NCI-H226 (cell line): Measurements from ENCODE around the gene SLTM.
"Not testable (repeated sequence)": the region's sequence is repeated elsewhere in the genome, so short reads cannot be mapped to it uniquely, and the experiment has no call there.

Experiments used
- DNase-seq: peaks from one replicate; pipeline ENCODE4 v3.0.0-alpha.2; 2015

Gene SLTM

DNA sequence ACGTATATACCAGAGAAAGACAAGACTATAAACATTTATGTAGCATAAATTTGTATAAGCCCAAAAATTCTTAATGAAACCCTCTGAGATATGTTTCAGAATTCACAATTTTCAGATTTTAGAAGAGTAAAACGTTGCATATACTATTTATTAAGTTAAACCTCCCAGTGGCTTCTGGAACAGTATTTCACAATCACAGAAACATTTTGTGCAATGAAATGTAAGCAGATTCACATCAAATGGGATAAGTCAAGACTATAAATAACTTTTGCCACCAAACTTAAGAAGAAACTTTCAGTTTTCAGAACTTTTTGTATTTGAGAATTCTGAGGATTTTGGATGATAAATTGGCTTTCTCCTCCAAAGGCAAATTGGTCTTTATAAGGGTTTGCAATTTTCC lies 9.2 kb downstream of the SLTM start:
- DNase-seq = peak; percentile 34

DNA sequence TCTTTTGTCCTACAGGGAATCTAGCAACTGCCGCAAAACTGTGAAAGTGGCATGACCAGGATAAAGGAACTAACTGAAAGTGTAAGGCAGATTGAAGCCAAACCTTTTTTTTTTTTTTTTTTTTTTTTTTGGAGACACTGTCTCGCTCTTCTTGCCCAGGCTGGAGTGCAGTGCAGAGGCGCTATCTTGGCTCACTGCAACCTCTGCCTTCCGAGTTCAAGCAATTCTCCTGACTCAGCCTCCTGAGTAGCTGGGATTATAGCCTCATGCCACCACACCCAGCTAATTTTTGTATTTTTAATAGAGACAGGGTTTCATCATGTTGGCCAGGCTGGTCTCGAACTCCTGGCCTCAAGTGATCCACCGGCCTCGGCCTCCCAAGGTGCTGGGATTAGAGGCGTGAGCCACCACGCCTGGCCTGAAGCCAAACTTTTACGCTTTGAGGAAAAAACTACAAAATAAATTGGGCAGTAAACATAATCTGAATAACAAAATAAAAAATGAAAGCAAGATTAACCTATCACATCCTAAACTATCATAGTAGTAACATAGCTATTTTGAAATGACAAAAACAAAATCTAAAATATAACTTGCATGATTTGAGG lies 9.7 kb downstream of the SLTM start:
- peak; percentile 66 for DNase-seq

DNA sequence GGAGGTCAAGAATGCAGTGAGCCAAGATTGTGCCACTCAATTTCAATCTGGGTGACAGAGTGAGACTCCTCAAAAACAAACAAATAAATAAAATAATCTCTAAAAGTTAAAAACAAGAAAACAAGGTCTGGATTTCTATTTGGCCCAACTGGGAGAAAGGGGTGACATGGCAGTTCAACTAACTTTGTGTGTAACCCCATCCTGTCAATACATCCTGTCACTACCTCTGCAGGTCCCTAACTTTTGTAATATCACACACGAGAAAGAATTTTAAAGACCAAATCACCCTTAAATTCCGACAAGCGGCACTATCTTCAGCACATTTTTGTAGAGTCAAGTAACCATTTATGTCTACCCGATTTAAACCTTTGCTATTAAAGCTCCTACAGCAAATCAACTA lies 10.2 kb downstream of the SLTM start:
- peak; percentile 13 for DNase-seq

DNA sequence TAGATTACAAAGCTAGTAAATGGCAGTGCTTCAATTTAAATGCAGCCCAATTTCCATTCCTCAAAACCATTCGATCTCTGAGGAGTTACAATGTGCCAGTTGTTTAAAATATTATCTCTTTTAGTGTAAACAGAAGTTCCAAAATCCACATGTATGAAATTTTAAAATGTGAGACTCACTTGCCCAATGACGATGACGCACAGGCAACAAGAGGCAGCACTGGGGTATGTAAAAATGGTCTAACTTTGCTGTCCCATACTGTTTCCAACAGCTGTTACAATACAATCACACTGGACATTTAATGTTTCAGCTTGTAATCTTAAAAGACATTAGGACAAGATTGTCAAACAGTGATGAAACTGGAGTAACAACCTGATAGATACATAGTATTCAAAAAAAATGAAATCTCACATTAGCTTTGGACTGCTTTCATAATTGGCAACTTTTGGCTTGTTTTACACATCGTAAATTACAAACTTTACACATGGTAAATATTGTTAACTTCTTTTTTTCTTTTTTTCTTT lies 12.2 kb downstream of the SLTM start:
- DNase-seq = no peak

DNA sequence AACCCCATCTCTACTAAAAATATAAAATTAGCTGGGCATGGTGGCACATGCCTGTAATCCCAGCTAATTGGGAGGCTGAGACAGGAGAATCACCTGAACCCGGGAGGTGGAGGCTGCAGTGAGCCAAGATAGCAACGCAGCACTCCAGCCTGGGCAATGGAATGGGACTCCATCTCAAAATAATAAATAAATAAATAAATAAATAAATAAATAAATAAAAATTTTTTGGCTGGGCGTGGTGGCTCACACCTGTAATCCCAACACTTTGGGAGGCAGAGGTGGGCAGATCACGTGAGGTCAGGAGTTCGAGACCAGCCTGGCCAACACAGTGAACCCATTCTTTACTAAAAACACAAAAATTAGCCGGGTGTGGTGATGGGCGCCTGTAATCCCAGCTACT lies 13.0 kb downstream of the SLTM start:
- DNase-seq = not testable (repeated sequence)

DNA sequence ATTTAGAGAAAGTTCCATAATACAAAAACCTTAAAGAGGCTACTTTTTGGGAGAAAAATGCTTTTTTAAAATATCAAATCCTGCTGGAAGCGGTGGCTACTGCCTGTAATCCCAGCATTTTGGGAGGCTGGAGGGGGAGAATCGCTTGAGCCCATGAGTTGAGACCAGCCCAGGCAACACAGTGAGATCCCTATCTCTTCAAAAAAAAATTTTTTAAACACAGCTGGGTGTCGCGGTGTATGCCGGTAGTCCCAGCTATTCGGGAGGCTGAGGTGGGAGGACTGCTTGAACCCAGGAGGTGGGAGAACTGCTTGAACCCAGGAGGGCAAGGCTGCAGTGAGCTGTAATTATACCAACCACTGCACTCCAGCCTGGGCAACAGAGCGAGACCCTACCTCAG lies 14.2 kb downstream of the SLTM start:
- DNase-seq = no peak

GRCh38 chr15:58918239-58918638 lies 15.2 kb downstream of the SLTM start:
- peak; percentile 99 for DNase-seq

DNA sequence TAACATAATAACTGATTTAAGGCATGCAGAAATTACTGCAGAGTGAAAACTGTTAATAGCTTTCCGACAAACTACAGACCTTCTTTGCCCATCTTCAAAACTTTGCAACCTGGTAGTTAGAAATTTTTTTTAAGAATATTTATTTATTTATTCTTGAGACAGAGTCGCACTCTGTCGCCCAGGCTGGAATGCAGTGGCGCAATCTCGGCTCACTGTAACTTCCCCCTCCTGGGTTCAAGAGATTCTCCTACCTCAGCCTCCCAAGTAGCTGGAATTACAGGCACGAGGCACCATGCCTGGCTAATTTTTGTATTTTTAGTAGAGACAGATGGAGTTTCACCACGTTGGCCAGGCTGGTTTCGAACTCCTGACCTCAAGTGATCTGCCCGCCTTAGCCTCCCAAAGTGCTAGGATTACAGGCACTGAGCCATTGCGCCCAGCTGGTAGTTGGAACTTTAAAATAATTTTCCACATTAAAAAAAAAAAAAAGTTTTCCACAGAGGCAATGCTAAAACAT lies 15.8 kb downstream of the SLTM start:
- DNase-seq = not testable (repeated sequence)

DNA sequence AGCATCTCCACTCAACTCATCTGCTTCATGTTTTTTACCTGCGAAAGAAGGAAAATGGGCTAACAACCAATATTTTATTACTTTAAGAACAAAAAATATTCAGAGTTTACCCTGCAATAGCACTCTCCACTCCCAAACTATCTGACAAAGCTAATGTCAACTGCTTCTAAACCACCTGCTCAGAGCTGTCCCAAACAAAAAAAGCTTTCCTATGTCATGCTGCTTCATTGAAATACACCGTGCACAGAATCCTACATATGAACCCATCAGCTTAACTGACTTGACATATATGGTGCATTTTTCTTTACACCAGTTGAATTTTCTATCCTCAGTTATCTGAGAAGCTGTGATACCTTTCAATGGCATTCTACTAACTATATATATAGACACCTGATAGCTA lies 16.5 kb downstream of the SLTM start:
- no peak for DNase-seq

DNA sequence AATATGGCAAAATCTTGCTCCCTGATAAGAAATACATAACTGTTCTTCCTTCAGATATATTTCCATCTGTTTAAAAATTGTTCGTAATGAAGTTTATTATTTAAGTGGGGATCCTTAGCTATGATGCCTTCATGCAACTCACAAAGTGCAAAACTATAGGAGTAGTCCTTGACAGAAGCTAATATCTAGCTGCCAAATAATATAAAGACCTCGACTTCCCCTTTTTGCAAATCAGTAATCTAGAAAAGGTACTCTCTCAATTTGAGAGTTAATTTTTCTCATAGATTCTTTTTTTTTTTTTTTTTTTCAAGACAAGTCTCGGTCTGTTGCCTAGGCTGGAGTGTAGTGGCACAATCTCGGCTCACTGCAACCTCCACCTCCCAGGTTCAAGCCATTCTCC lies 23.0 kb downstream of the SLTM start:
- DNase-seq = no peak

DNA sequence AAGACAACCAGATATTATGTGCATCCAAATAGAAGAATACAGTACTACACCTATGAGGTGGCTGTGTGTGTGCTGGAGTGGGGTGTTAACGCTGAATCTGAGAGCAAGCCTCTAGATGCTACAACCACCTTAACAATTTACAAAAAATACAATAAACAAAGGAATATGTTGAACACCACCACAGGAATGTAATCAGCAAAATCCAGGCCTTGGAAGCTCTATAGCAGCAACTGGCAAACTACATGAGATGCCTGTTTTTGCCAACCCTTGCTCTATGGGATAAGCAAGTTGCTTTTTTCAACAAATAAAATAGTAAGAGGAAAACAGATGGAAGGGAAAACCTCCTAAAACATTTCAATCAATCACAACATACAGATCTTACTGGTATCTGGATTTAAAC lies 23.9 kb downstream of the SLTM start:
- no peak for DNase-seq

GRCh38 chr15:58908550-58909309 lies 24.7 kb downstream of the SLTM start:
- no peak for DNase-seq

GRCh38 chr15:58900631-58901030 lies 32.8 kb downstream of the SLTM start:
- DNase-seq = no peak

GRCh38 chr15:58898150-58898680 lies 35.3 kb downstream of the SLTM start:
- no peak for DNase-seq

- DNase-seq = no peak
These were observed 44.1 kb downstream of the SLTM start for GRCh38 chr15:58889363-58889762.

DNA sequence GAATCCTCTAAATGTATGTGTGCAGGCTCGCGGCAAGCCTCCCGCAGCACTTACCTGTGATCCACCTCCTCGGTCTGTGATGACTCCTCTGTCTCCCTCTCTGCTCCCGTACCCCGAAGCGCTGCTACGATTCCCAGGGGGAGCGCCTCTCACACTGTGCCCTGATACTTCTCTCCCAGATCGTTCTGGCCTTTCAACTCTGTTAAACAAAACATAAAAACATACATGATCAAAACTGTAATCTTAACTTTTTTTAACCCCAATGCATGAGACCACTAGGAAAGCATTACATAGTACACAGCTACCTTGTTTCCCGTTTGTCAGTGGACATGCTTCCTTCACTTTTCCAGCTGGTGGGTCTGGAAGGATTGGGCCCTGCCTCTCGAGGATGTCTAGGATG lies 46.6 kb downstream of the SLTM start:
- DNase-seq = no peak

- DNase-seq = not testable (repeated sequence)
These were observed 49.6 kb downstream of the SLTM start for GRCh38 chr15:58883926-58884325.

- DNase-seq = no peak
These were observed 51.2 kb downstream of the SLTM start for GRCh38 chr15:58882243-58882642.

DNA sequence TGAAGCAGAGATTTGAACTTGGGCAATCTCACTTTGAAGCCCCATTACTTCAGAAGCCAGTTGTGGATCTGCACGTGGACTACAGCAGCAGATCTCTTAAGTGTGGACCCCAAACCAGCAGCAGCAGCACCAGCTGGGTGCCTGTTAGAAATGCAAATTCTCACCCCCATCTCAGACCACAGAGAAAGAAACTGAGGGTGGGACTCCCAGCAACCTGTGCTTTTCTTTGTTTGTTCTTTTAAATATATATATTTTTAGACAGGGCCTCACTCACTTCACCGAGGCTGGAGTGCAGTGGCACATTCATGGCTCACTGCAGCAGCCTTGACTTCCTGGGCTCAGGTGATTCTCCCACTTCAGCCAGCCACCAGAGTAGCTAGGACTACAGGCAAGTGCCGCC lies 53.2 kb downstream of the SLTM start:
- no peak for DNase-seq

GRCh38 chr15:58877999-58878825 lies 55.3 kb downstream of the SLTM start:
- DNase-seq = no peak

DNA sequence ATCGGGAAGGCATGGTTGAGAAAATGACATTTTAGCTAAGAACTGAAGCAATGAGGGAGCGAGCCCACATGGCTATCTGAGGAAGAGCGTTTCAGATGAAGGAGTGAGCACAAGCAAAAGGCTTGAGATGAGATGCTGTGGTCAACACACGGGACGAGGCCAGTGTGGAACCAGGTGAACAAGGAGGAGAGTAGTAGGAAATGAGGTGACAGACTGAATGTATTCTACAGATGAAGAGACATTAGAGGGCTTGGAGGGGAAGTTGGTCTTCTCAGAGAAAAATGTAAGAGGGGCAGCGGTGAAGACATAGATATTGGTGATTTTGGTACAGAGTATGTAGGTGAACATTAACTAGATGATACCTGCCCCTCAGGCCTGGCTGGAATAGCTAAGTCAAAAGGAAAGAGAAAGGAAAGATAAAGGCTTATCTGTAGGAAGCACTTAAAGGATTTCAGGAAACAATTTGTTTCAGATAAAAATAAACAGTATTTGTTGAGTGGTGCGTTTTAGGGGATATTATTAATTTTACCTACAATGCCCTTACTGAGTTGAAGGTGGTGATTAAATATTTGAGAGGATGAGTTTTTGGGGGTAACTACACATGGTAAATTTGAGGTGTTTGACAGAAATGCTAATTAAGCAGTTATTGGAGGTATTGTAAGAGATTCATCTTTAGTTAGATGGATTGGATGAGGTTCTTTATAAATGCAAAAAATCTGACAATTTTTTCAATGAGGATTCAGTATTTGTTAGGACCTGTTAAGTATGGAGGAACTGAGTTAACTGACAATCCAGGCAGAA lies 57.0 kb downstream of the SLTM start:
- DNase-seq = no peak

- DNase-seq = peak; percentile 59
These were observed 58.1 kb downstream of the SLTM start for GRCh38 chr15:58875343-58875742.
